Urothelium cell line (cell line): ENCODE results near the gene BGLAP.

Source experiments
- DNase-seq: peaks from one replicate; pipeline ENCODE4 v3.0.0; 2011; ENCODE audit warnings: low spot score, mixed read lengths
- FAIRE-seq: peaks from 2 replicates; lab custom pipeline; 2011; peaks lifted over from hg19 to GRCh38; lab: Jason Lieb, UNC

Gene BGLAP

GRCh38 chr1:156251527-156251926 lies 9.5 kb downstream of the BGLAP start:
- FAIRE-seq (no peak), DNase-seq (no peak)

GRCh38 chr1:156253634-156254033 lies 11.7 kb downstream of the BGLAP start:
- no peak for DNase-seq
- no peak for FAIRE-seq

- no peak for FAIRE-seq
These were observed 15.7 kb downstream of the BGLAP start for GRCh38 chr1:156257711-156258110.

DNA sequence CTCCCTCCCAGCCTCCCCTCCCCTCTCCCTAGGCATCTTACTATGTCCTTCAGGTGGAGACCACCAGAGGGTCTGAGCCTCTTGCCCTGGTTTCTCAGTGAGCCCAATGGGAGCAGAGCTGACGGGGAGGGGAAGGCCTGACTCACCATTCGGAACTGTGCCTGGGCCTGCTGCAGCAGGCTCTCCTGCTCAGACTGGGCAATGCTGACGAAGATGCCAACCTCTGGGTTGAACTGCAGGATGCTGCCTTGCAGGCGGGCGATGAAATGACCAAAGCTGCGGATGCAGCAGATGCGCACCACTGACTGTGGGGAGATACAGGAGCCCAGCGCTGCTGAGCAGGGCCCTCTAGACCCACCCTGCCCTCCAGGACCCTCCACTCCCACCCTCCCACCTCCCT lies 16.9 kb downstream of the BGLAP start:
- no peak for FAIRE-seq

More at GRCh38 chr1:156257711-156258110, 15.7 kb downstream of the BGLAP start:
- no peak for DNase-seq

GRCh38 chr1:156259805-156260204 lies 17.8 kb downstream of the BGLAP start:
- DNase-seq: no peak
- FAIRE-seq: no peak

More for the DNA sequence above, 16.9 kb downstream of the BGLAP start:
- DNase-seq: no peak

DNA sequence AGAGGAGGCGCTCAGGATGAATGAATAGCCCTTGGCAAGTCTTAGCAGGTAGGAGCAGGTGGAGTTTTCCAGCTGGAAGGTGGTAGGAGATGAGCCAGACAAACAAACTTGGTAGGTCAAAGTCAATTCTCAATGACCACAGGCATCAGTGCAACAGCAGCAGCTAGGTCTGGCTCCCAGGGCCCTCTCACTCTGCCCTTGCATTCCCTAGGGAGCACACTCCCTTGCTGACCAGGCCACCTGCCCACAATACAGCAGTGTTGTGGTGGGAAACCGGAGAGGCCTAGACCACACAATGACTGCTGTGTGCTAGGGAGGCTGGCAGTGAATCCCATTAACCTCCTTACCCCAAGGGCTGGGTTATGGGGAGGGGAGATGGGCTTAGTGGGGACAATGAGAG lies 18.9 kb downstream of the BGLAP start:
- DNase-seq (no peak), FAIRE-seq (no peak)

GRCh38 chr1:156262461-156263287 lies 20.7 kb downstream of the BGLAP start:
- peak; percentile 62 for DNase-seq

DNA sequence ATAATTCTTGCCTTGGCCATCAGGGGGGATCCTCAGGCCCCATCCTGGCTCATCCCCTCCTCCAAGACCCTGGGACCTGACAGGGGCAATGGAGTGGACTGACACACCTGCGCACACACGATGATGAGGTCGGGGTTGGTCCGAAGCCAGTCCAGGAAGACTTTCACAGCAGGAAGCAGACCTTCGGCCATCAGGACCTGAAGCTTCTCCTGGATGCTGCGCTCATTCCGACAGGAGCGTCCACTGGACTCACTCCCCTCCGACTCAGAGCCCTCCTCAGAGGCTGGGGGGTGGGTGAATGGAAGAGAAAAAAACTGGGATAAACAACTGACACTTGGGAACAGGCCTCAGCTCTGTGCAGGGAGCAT lies 21.3 kb downstream of the BGLAP start:
- FAIRE-seq (no peak), DNase-seq (no peak)

More at GRCh38 chr1:156262461-156263287, 20.7 kb downstream of the BGLAP start:
- peak; percentile 35 for FAIRE-seq

- FAIRE-seq (no peak), DNase-seq (no peak)
These were observed 24.1 kb downstream of the BGLAP start for GRCh38 chr1:156266051-156266450.

- DNase-seq (no peak), FAIRE-seq (no peak)
These were observed 26.4 kb downstream of the BGLAP start for GRCh38 chr1:156268336-156268735.

DNA sequence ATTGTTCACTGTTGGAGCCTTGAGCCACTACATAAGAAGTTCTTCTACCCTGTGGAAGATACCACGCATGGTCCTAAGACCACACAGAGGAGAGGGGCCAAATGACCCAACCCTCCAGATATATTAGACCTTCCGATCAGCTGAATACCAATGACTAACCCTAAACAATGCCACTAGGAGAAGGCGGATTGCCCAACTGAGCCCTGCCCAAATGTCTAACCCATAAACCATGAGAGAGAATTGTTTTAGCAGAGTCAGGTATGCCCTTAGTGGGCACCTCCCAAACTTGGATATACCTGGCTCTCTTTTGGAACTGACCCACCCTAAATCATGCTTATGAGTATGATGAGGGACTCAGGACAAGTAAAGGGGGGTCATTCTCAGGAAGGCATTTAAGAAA lies 28.3 kb downstream of the BGLAP start:
- no peak for FAIRE-seq
- no peak for DNase-seq

- DNase-seq: no peak
These were observed 34.5 kb downstream of the BGLAP start for GRCh38 chr1:156276532-156276931.

DNA sequence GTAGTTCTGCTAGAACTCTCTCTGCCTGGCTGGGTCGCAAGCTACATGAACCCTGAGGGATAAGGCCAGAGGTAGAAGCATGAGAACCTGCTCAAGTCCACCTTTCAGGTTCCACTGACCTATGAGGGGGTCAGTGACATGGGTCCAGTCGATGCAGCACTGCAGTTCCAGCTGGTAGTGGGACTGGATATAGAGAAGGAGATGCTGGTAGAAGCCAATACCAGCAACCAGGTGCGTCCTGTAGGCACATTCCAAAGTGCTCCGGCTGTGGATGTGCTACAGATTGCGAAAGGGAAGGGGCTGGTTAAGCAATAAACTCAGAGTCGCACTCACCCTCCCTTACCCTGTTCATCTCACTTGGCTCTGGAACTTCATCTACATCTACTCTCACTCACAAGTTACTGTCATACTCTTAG lies 35.0 kb downstream of the BGLAP start:
- FAIRE-seq (no peak), DNase-seq (no peak)

More at GRCh38 chr1:156276532-156276931, 34.5 kb downstream of the BGLAP start:
- no peak for FAIRE-seq

- no peak for FAIRE-seq
- no peak for DNase-seq
These were observed 37.9 kb downstream of the BGLAP start for GRCh38 chr1:156279837-156280236.

DNA sequence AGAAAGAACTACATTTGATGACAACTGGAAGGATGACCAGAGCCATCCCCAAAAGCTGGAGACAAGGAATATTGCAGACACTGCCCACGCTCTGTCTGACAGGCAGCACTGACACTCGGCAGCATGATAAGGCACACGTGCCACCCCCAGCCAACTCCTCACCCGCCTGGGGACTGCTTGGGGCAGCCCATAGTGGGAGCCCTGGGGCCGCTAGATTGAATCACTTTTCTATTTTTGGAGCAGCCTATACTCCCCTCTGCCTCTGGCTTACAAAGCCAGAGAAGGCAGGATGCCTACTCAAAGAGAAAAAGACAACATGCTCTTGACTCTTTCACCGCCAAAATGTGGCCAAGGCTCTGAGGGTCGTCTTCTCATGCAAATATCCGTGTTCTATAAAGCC lies 39.3 kb downstream of the BGLAP start:
- no peak for DNase-seq
- no peak for FAIRE-seq

DNA sequence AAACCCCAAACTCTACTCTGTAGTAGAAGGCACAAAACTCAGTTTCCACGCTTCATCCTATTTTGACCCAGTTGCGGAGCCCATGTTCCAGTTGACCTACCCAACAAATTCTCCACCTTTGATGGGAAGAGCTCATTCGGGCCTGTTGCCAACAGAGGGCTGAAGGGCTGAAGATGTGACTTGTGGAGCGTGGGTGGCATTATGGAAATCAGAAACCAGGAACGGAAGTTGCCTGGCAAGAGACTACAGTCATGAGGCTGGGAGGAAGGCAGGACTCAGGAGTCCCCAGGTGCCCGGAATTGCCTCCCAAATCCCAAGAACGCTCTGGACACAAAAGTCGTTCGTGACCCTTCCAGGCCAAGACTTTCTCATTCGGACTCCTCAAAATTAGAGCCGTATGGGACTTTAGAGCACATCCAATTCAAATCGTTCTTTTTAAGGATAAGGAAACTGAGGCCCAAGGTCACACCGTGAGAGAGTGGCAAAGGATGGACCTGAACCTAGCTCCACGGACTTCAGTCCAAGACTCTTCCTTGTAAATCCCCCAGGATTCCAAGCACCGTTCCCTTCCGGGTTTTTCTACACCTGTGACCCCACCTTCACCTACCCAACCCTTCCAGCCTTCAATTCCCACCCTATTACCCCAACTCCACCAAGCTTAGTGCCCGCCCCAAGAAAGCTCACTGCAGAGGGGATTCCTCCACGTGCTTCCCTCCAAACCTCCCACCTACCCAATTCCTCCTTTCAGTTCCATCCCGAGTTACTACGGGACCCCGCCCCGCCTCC lies 39.9 kb downstream of the BGLAP start:
- no peak for FAIRE-seq
- DNase-seq: peak; percentile 28

DNA sequence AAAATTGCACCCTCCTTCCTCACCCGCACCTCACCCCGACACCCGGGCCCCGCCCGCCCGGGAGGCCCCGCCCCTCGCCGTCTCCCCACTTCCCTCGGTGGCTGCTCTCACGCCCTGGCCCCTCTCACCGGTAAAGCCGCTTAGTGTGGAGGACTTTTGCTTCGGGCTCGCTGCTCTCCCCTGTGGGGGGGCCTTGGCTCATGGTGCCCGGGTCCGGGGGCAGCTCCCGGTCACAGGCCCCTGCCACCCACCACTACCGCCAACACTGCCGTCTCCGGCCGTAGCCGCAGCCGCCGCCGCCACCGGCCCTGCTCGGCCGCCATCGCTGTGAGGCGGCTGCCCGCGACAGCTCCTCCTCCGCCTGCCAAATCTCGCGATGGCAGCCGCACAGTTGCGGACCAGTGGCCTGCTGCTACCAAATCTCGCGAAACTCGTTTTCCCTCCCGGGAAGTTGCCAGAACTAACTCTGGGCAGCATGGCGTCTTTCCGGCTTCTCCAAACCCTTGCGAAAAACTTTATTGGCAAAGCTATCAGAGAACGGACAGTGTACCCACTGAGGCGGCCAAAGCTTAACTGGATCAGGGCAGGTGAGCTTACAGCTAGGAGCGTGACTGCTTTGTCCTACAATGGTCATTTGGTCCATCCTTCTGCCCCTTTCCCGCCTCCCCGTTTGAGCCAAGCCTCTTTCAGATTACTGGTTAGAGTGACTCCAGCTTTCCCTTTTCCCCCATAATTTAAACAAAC lies 40.7 kb downstream of the BGLAP start, which contains the start of gene SMG5:
Gene SMG5, minus strand, starts transcription at position 347 of the 744 bp plus-strand sequence. Its CDS starts 145 bp downstream, at position 202.
- DNase-seq (peak; percentile 99), FAIRE-seq (peak; percentile 91)

DNA sequence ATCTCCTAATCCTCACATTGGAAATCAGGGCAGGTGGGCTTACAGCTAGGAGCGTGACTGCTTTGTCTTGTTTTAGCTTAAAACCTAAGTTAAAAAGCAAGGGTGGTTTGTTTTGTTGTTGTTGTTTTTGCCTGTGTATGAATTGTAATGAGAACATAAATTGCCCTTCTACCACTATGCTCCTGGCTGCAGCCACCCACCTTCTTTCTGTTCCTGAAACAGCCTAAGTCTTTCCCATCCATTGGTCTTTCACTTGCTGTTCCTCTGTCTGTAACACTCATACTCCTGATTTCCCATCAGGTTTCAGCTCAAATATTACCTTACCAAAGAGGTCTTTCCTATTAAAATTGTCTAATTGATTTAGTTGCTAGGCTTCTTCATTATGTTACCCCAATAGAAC lies 41.5 kb downstream of the BGLAP start:
- FAIRE-seq: no peak
- DNase-seq: no peak

- DNase-seq (no peak), FAIRE-seq (no peak)
These were observed 42.1 kb downstream of the BGLAP start, which contains the start of gene TMEM79 for GRCh38 chr1:156284112-156284511. Gene TMEM79 (plus strand): TSS chr1:156284325. CDS start chr1:156285227, 902 bp downstream.

DNA sequence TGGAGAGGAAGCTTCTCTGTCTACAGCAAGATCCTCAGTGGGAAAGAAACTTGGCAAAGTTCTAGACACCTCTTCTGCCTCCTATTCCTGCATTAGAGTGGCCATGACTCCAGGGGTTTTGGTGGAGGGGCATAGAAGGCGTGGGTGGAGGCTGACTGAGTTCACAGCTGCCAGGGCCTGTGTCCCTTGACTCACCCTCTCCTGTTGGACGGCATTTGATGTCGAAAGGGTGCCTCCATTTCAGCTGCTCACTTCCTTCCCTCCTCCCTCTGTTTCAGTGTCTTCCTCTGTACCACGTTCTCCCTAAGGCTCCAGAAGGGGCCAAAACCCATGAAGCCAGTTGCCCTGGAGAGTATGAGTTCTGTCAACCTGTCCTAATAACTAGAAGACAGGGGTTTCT lies 42.8 kb downstream of the BGLAP start:
- FAIRE-seq: no peak
- DNase-seq: no peak

DNA sequence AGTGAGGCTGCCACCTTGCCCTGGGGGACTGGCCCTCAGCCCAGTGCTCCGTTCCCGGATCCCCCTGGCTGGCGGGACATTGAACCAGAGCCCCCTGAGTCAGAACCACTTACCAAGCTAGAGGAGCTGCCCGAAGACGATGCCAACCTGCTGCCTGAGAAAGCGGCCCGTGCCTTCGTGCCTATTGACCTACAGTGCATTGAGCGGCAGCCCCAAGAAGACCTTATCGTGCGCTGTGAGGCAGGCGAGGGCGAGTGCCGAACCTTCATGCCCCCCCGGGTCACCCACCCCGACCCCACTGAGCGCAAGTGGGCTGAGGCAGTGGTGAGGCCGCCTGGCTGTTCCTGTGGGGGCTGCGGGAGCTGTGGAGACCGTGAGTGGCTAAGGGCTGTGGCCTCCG lies 43.5 kb downstream of the BGLAP start:
- DNase-seq (no peak), FAIRE-seq (no peak)
